GM19468 (cell line): ENCODE measurements around the gene MARCHF9.
"Not testable (repeated sequence)": the region's sequence is repeated elsewhere in the genome, so short reads cannot be mapped to it uniquely, and the experiment has no call there.

Source experiments
- ATAC-seq: cut with Tn5 transposase; IDR thresholded peaks from one replicate; pipeline ENCODE4 v1.9.1; 2021; ENCODE audit warnings: mild to moderate bottlenecking, moderate library complexity, moderate number of reproducible peaks; ENCODE audit not compliant: unreplicated experiment; ENCODE audit errors: extremely low read depth

Gene MARCHF9

DNA sequence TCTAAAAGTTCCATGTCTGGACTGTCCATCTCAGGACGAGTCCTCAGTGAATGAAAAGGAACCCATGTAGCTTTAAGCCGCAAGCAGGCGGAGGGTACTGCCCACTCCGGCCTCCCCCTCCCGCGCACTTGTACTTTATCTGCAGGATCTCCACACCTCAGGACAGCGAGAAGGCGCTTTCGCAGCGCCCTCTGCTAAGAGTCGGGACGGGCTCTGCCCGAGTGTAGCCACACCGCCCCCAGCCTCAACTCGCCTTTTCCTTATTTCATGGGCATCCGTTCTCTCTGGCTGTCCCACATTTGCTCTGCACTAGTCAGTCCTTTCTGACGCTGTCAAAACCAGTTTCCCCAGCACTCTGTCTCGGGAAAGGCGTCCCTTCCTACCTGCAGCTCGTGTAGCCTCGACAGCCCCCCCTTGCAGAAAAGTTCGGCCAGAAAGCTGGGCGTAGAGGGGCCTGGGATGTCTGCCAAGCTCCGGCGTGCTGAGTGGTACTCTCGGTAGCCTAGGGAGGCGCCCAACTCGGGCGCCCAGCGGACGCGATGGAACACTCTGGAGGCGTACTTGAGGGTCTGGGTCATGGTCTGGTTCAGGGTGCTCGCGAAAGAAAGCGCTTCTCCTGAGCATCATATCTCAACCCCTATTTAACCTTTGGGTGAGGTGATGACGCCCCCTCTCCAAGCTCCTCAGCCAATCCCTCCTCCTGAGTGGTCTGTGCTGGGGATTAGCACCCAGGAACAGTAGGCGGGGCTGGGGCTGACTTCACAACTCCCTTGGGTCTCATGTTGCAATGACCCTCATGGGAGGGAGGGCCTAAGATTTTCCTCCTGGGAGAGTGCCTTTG, 11.8 kb downstream of the MARCHF9 start, which contains the start of gene CYP27B1:
CYP27B1 (minus strand) TSS at position 615 of the 841 bp plus-strand sequence; CDS start at position 578, 37 bp downstream.
- no peak for ATAC-seq

DNA sequence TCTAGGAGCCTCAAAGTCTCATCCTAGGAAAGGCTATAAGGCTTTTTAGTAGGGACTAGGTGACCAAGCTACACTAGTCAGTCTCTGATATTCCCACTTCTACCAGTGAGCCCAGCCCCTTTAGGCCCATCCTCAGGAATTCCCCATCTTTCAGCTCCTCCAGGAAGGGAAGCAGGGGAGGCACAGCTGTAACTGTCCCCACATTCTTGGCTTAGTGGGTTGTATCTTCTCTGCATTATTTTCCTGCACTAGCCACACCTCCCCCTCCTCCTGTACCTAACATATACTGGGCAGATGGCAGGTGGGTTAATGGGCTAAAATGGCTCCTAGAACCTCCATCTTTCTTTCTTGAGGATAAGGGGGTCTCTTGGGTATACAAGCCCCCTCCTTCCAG, 12.4 kb downstream of the MARCHF9 start:
- ATAC-seq = no peak

DNA sequence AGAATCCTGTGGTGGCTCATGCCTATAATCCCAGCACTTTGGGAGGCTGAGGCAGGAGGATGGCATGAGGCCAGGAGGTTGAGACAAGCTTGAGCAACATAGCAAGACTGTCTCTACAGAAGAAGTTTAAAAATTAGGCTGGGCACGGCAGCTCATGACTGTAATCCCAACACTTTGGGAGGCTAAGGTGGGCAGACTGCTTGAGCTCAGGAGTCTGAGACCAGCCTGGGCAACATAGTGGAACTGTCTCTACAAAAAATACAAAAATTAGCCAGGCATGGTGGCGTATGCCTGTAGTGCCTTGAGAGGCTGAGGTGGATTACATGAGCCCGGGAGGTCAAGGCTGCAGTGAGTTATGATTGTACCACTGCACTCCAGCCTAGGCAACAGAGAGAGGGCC, 13.0 kb downstream of the MARCHF9 start:
- no peak for ATAC-seq

DNA sequence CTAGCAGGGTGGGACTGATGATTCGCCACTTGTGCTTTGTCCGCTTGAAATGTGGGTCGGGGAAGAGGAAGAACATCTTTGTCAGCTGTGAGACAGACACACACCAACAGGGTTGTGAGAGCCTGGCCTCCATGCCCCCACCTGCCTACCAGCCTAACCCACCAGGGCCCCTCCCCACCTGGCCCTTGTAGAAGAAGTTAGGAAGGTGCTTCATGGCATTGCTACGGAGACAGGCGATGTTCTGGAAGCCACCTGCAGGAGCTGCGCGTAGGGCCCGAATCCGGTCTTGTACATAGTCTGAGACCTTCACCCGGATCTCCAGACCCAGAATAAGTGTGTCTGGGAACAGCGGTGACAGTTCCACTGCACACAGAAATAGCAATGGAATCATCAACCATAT, 14.7 kb downstream of the MARCHF9 start:
- no peak for ATAC-seq

DNA sequence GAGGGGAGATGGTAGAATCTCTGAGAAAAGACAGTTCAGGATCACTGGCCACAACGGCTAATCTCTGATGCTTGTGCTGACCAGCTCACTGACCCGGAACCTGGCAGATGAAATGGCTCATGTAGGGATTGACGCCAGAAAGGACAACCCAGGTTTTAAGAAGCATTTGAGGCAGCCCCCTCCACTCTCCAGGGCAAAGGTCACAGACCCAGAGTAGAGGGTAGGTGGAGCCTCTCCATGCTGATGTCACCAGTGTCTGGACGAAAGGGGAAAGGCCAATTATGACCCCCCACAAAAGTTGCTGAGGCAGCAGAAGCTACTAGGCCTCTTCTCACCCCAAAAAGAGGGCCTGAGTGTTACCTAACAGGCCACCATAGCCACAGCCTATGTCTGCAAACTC, 15.8 kb downstream of the MARCHF9 start:
- ATAC-seq = no peak

DNA sequence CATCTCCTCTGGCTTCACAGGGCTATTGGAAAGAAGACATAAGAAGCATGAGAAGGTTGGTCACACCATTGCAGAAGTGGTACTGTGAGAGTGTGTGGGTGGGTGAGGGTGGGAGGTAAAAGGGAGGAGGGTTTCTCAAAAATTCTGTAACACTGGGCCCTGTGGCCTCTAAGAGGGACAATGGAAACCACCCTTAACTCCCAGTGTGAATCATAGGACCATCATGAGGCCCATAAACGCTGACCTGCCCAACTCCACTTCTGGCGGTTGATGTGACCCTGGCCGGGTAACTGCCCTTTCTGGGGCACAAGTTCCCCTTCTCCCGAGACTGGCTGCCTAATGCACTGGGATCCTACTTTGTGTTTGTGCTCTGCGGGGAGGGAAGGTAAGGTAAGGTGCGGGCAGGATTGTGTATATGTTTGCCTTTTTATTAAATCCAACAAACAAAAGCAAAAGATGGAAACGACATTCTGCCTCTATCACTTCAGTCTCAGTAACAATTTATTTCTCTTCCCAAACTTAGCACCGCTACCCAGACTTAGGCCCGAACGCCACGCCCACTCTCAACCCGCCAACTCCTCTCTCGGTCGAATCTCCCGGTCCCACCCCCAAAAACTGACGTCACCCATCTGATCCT, 16.5 kb downstream of the MARCHF9 start:
- ATAC-seq = peak; percentile 60

DNA sequence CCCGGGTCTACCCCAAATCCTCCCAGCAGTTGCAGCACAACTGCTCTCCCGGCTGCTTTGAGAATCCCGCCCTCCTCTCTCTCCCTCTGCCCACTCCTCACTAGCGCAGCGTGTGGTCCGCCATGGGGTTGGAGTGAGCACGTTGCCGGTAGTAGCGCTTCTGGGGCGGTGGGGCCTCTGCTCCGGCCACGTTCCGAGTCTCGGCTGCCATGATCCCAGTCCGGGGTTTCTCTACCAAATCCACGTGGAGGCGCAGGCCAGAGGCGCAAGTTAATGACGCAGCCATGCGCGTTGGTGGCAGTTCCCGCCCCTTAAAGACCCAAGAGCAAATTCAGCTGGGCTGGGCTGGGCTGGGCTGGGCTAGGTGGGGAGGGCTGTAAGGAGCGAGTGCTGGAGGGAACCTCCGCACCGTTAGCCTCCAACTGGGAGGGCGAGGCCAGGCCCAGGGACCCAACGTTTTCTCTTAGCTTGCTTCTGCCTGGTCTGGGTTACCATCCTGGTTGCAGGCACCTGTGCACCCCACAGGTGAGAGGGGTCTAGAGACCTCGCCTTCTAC, 17.0 kb downstream of the MARCHF9 start, which contains the start of gene METTL1:
METTL1 (minus strand) TSS at position 233 of the 556 bp plus-strand sequence; CDS start at position 211, 22 bp downstream.
- ATAC-seq = peak; percentile 63

DNA sequence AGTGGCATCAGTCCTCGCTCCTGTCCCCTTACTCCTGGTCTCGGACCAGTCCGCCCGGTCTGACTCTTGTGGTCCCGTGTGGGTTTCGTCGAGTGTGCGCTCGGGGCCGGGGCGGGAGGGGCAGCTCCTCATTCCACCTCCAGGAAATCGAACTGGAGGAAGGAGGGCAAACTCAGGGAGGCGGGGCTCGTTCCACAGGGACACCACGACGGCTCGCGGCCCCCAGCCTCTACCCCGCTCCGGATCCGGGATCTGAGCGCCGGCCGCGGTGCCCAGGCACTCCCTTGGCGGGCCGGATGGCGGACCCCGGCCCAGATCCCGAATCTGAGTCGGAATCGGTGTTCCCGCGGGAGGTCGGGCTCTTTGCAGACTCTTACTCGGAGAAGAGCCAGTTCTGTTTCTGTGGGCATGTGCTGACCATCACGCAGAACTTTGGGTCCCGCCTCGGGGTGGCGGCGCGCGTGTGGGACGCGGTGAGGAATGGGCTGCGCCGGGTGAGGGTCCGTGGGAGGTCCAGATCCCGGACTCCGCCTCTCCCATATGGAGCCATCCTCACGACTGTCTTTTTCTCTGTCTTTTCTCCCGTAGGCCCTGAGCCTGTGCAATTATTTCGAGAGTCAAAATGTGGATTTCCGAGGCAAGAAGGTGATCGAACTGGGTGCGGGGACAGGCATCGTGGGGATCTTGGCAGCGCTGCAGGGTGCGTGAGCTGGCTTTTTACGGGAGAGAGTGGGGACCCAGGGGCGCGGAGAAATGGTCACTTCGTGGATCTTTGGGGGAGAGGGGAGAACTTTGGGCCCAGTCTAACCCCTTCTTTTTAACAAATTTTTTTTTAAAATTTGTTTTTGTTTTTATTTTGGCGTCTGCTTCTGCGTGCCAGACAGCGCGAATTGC, 17.8 kb downstream of the MARCHF9 start, which contains the start of gene EEF1AKMT3:
EEF1AKMT3 (plus strand) TSS at position 186 of the 894 bp plus-strand sequence; CDS start at position 297, 111 bp downstream.
- ATAC-seq = no peak

DNA sequence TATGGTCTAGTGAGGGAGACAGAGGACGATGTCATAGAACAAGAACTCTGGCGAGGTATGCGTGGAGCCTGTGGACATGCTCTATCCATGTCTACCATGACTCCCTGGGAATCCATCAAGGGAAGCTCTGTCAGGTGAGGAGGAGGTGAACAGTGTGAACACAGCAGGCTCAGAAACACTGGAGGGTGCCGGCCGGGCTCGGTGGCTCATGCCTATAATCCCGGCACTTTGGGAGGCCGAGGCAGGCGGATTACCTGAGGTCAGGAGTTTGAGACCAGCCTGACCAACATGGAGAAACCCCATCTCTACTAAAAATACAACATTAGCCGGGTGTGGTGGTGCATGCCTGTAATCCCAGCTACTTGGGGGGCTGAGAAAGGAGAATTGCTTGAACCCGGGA, 19.7 kb downstream of the MARCHF9 start:
- ATAC-seq = not testable (repeated sequence)

DNA sequence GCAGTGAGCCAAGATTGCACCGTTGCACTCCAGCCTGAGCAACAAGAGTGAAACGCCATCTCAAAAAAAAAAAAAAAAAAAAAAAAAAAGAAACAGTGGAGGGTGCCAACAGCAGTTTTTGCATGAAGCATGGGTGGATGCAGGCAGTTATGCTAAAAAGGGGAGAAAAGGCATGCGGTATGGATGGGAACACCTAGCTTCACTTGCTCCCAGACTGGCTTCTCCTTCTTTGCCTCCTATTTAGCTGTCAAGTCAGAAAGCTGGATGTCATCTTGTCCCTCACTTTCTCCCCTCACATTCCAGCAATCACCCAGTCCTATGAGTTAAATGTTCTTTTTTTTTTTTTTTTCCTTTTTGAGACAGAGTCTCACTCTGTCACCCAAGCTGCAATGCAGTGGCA, 20.1 kb downstream of the MARCHF9 start:
- no peak for ATAC-seq

DNA sequence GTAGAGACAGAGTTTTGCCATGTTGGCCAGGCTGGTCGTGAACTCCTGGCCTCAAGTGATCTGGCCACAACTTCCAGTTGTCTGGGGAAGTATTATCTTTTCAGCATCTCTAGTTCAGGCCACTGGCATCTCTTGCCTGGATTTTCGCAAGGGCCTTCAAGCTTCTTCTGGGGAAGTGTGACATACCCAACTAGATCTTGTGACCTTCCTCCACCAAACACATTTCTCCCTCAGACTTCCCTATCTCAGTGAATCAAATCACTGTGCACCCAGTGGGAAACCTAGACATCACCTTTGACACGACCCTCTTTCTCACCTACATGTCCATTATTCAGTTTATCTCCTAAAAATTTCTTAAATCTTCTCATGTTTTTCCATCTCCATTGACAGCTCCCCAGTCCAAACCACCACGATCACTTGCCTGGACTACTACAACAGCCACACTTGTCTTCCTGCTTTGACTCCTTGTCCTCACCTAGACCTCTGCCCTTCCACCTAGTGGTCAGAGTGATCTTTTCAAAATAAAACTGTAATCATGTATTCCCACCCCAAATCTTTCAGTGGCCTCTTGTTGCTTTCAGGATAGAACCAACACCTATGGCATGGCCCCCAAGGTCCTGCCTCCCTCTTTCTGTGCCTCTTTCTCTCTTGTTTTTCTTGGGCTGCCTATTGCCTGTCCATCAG, 20.8 kb downstream of the MARCHF9 start:
- ATAC-seq = no peak

DNA sequence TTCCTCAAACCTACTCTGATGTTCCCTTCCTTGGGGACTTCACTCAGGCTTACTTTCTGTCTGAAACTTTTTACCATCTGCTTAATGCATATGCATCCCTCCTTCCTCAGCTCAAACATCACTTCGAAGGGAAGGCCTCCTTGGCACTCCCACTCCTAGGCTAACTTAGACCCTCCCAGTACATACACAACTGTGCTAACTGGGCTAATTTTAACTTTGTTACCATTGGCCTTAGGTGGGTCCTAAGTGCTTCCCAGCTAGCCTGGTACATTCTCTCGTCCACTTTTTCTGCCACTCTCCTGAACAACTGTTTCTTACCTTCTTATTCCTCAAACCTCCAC, 21.3 kb downstream of the MARCHF9 start:
- ATAC-seq = no peak

DNA sequence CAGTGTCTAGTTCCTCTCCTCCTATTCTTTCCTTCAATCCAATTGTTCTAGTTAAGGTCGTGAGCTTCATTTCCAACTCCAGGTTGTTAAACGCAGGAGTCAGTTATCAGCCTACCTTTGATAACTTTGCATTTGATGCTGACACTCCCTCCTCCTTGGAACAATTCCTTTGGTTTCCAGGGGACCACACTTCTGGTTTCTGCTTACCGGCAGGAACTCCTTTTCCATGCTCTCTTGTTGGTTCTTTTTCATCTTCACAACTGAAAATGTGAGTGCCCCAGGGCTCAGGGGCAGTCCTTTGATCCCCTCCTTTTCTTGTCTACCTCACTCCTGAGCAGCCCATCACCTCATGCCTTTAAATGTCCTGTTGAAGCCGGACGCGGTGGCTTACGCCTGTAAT, 22.5 kb downstream of the MARCHF9 start:
- ATAC-seq = no peak

DNA sequence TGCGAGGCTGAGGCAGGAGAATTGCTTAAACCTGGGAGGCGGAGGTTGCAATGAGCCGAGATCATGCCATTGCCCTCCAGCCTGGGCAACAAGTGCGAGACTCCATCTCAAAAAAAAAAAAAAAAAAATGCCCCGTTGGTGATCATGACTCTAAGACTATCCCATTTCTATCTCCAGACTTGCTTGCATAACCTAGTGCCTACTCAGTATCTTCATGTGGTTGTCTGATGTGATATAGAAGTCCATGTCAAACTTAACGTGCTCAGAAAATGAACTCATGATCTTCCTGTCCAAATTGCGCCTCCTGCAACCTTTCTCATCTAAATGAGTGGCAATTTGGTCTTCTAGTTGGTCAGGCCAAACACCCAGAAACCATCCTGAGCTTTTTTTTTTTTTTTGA, 23.0 kb downstream of the MARCHF9 start:
- no peak for ATAC-seq

DNA sequence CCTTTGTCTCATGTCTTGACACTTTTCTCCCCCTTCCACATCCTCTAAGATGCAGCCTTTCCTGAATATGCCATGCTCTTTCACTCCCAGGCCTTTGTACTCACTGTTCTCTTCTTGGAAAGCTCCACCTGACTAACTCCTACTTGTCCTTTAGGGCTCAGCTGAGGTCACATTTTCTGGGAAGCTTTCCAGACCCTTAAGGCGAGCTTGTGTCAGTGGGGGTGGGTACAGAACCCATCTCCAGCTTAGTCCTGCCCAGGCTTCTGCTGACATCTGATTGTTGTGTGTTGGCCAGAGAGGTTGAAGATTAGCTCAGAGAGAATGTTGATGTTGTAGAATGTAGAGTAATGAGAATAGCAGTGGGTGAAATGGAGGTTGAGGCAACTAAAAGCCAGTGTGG, 24.8 kb downstream of the MARCHF9 start:
- ATAC-seq = no peak

DNA sequence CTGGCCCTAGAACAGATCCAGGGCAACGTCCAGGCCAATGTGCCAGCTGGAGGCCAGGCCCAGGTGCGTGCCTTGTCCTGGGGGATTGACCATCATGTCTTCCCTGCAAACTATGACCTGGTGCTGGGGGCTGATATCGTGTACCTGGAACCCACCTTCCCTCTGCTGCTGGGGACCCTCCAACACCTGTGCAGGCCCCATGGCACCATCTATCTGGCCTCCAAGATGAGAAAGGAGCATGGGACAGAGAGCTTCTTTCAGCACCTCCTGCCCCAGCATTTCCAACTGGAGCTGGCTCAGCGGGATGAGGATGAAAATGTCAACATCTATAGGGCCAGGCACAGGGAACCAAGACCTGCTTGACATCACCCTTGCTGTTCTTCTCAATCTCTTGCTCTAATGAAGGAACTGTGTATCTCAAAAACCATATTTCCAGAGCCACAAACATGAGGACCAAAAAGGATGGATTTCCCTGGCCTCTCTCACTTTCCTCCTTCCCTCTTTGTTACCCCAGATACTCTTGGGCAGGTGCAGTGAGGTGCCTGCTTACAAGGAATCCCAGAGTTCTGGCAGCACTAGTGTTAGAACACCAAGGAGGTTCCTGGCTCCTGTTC, 25.5 kb downstream of the MARCHF9 start:
- no peak for ATAC-seq

DNA sequence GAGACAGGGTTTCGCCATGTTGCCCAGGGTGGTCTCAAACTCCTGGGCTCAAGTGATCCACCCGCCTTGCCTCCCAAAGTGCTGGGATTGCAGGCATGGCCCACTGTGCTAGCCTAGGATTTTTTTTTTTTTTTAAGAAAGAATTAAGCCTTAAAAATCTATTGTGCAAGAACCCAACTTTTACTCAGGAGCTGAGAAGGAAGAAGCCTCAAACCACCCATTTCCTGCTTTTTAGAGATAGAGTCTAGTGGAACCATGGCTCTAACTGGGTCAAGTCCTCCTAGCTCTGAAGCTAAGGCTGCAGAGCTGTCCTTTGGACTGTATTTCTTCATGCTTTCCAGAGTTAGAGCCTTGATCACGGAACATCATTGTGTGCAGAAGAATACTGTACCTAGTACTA, 26.3 kb downstream of the MARCHF9 start:
- ATAC-seq = no peak

DNA sequence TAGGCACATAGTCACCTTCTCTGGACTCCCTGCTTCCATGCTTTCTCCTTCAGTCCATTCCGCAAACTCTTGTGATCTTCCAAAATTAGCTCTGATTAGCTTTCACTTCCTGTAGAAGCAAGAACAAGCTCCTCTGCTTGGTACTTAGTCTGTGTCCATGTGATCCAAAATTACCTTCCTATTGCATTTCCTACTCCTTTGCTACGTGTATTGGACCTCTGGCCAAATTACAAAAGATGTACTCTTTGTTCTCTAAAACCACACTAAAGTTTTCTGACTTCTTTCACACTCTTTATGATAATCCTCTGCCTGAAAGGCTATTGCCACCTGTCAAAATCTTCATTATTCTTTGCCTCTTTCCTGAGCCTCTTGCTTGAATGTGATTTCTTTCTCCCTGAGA, 26.9 kb downstream of the MARCHF9 start:
- no peak for ATAC-seq

DNA sequence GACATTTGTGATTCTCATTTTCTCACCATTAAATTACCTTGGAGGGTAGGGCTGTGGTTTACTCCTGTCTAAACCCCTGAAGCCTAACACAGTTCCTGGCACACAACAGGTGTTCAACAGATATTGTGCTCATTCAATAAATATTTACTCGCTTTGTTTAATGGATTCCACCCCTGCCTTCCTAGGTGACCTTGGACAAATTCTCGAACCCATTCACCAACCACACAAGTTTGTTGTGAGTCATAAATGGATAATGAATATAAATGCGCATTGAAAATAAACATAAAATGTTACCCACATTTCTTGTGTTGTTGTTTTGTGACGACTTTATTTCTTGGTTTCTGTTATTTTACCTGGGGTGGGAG, 27.3 kb downstream of the MARCHF9 start:
- no peak for ATAC-seq
